GM19328 (cell line): ENCODE results near the gene SURF1.
A peak's percentile ranks its signal among the peaks of the same experiment; 100 is the strongest.

Experiments used
- ATAC-seq: cut with Tn5 transposase; IDR thresholded peaks from one replicate; pipeline ENCODE4 v1.9.1; 2021; ENCODE audit warnings: mild to moderate bottlenecking, moderate library complexity; ENCODE audit not compliant: unreplicated experiment

The SURF1 gene

DNA sequence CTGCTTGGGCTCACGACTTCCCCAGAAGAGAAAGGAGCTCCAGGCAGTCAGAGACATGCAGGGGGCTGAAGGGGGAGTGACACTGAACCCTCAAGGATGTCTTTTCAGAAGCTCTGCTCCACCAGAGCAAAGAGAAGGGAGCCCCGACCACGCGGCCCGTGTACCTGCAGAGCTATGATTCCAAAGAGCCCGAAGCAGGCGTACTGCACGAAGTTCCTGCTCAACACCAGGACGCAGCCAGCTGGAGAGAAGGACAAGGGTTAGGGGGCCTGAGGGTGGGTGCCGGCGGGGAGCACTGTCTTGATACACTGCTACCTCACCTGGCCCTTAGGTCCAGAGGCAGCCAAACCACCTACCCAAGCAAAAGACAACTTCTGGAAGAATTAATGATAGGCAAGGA, 10.1 kb upstream of the SURF1 start:
- no peak for ATAC-seq

DNA sequence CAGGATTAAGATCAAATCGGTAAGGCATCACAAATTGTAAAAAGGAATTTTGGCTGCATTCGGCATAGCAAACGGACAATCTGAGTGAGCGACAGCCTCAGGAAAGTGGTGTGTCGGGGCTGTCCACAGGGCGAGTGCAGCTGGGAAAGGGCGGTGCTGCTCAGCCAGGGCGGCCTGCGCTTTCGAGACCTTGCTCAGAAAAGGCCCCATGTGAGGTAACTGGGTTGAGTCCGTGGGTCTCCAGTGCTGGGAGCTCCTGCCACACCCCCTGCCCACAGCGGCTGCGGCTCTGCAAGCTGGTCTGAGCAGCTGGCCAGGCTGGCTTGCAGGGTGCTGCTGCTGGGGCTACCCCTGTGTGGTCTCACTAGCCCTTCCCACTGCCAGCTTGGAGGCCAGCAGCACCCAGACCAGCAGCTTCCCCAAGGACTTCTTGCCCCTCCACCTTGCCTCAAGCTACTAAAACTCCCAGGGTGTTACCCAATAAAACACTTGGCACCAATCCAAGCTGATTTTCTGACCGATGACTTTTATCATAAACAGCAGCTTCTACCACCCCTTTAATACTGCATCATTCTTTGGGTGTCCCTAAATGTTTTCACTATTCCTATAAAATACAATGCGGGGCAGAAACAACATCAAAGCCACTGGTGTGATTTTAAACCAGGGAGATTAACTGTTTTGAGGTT, 6.2 kb upstream of the SURF1 start:
- no peak for ATAC-seq

DNA sequence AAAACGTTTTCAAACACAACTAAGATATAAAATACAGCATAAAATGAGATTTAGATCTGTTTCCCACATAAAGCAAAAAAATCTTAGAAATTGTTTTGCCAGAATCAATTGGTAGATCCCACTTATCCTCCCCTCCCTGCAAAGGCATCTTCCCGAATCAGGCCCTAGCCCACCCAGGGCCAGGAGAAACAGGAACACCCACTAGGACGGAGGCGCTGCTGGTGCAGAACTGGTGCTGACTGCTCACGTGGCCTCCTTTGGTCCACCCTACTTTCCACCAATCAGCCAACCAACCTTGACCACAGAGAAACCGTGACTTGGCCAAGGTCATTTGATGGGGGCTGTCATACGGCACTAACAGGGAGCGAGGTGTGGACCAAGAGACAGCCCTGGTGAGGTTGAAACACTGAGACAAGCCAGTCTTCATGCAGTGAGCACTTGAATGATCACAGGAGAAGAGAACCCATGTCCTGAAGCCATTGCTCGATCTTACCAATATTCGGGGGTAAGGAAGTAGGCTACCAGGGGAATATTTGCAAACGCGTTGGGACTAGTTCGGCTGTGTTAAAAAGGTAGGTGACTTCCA, 5.3 kb upstream of the SURF1 start:
- no peak for ATAC-seq

DNA sequence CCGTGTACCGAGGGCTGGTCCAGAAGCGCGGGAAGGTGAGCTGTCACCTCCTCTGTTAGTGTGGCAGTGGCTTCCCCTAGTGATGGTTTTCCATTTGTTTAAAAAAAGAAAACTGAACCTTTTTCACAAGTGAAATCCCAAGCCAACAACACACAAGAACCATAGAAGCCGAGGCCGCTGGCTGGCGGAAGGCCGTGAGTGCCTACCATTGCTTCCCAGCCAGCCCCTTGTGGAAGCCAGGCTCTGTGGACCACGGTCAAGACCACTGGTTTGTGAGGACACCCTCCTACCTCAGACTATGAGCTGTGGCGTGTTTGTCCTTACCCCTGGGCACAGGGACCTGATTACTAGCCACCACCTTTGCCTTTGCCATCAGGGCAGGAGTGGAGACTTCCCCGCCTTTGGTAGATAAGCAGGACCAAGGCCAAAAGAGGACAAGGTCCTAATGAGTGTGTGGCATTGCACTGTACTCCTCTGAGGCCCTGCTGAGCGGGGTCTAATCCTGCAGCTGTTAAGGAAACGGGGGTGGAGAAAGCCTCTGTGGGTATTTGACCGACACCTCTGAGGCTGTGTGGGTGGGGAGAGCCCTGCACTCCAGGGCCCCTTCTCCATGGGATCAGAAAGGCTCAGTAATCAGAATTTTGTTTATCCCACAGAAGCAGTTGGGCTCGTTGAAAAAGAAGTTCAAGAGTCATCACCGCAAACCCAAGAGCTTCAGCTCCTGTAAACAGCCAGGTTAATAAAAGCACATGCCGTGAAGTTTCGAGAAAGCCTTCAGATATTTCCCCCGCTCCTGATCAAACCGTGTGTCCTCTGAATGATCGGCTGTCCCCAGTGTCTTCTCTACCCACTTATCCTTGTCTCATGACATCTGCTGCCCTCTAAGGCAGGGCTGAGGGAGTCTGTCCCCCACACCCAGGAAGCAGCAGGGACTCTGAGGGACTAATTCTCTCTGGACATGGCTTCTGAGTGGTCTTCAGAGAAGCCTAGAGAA, 4.4 kb upstream of the SURF1 start:
- no peak for ATAC-seq

DNA sequence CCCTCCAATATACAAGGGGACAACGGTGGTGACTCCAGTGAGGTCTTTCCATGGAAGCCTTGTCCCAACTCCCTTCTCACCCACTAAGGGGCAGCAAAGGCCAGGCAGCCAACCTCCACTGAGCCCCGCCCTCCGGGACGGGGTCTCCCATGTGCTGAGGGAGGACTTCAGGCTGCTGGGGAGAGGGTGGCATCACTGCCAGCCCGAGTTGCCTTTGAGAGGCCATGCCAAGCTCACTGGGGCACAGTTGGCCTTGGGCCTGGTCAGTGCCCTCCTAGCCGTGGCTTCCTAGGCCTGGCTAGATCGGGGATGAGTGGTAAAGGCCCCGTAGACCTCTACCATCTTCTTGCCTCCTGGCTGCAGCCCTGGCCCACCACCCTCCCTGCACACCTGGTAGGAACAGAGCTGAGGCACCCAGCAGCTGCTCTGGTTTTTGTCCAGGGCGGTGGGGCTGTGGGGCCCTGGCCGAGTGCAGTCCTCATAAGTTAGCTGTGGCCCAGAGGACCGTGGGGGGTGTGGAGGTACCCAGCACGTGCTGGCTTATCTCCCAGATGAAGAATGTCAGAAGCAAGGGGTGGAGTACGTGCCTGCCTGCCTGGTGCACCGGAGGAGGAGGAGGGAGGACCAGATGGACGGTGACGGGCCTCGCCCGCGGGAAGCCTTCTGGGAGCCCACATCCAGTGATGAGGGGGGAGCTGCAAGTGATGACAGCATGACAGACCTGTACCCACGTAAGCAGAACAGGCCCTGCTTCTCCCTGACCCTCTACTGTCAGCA, 3.3 kb upstream of the SURF1 start:
- ATAC-seq = no peak

DNA sequence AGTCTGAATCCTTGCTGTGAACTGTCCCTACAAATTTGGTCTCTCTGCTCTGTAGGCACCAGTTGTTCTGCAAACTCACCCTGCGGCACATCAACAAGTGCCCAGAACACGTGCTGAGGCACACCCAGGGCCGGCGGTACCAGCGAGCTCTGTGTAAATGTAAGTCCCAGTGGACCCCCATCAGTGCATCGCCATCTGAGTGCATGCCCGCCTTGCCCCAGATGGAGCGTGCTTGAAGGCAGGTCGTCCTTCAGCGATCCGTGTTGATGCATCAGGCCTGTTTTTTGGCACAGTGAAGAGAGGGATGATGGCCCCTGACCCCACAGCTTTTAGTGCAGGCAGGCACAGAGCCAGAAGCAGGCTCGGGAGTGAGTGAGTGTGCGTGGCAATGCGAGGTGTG, 1.4 kb upstream of the SURF1 start:
- no peak for ATAC-seq

DNA sequence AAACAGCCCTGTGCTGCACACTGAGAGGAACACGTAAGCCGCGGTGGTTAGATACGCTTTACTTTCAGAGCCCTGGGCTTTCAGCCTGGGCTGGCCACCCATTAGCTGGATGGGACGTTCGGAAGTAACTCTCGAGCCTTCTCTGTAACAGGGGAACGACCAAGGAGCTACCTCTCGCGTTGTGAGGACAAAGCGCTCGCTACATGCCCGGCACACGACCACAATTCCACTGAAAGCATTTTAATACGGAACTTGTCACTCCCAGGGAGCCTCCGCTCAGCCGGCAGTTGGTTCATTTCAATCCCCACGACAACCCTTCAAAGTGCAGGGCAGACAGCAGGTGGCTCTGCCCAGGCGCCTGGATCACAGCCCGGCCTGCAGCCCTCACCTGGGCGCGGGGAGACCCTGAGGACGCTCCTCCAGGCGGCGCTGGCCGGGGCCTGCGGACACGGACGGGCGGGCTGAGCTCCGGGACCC, 368 bp downstream of the SURF1 start:
- peak; percentile 24 for ATAC-seq

DNA sequence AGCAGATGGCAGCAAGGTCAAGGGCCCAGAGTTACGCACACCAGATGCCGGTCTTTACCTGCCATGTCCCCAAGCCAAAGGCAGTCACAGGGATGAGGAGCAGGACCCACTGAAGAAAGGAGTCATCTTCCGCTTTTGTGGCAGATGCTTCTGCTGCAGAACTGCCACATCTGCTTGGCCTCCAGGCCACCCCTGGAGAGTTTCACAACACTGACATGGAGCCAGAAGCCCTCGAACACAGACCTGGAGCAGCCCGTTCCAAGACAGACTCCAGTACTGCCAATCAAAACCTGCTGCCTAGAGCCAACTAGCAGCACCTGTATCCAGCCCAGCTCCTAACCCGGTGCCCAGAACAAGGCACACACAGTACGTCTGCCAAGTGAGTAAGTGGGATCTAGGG, 1.5 kb downstream of the SURF1 start:
- no peak for ATAC-seq

DNA sequence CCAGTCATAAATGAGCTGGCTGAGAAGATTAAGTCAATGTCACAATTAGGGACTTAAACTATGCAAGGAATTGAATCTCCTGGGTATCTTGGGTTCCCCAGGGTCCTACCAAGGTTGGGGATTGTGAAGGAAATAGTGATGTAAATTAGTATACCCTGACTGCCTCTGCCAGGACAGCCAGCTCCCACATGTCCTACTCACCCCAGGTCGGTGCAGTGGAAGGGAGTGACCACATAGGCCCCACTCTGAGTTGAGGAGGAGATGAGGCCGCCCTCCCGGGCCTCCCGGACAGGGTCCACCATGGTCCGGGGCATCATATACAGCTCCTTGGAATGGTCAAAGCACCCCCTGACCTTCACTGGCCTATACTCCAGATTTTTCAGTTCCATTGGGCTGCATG, 2.7 kb downstream of the SURF1 start:
- ATAC-seq = no peak

DNA sequence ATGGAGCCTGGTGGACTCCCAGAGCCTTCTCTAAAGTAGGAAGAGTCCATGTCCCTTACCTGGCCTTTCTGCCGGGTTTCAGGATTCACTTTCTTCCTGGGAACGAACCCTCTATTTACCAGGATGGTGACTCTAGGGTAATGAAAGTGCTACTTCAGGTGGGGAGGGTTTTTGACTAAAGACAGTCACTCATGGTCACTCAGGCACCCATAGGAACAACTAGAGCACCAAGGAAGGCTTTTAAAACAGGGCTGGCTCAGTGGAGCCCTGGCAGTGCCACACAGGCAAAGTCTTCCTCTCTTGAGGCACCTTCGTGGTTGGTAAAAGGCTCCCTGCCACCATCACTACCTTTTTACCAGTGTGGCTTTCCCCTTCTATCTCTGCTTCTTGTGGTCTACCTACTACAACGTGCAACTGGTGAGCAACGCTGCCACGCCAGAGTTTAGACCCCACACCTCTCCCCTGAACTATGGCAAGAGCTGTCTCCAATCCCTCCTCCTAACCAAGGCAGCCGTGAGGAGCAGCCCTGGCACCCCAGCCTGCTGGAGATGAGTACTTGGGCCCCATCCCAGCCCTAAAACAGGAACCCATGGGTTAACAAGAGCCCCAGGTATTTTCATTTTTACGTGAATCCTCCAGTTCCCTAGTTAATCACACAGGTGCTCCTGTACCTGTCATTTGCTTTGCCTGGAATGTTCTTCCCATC, 3.5 kb downstream of the SURF1 start:
- ATAC-seq = no peak

DNA sequence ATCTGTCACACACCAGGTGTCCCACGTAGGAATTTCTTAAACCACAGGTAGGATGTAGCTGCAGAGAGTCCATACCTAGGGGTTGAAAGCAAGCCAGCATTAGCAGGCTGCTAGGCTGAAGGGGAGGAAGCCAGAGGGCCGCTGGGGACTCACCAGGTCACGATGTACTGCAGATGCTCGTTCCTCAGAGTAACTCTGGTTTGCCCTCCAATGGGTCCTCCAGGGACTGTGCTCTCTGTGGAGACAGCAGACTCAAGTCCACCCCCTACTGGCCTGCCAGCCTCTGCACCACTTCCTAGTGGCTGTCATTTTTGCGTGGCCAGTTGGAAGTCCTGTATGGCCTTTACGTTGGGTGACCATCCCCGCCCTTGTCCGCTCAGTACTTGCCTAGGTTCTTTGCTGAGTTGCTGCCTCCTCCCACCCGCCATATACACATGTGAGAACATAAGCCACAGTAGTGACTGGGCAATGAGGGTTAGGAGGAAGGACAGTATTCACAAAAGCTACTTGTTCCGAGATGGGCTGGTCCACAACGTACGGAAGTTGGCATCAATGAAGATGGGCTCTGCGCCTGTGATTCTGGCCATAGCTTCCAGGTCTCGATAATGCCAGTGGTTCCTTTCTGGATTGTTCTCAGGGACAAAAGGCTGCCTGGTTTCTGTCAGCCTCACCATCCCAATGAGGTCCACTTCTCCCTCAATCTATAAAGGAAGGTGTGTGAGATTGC, 4.2 kb downstream of the SURF1 start:
- no peak for ATAC-seq

DNA sequence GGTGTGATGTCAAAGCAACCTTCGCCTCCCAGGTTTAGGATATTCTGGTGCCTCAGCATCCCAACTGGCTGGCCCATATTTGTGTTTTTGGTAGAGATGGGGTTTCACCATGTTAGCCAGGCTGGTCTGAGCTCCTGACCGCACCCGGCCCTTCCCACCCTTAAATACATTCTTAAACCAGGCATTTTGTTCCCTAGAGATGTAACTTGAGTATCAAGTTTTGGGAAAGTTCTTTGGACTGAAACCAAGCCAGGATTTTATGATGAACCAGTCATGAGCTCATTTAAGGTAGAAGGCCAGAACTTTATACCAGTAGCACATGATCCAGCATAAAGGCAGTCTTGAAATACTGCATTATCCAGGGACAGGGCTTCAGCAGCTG, 4.8 kb downstream of the SURF1 start:
- no peak for ATAC-seq

DNA sequence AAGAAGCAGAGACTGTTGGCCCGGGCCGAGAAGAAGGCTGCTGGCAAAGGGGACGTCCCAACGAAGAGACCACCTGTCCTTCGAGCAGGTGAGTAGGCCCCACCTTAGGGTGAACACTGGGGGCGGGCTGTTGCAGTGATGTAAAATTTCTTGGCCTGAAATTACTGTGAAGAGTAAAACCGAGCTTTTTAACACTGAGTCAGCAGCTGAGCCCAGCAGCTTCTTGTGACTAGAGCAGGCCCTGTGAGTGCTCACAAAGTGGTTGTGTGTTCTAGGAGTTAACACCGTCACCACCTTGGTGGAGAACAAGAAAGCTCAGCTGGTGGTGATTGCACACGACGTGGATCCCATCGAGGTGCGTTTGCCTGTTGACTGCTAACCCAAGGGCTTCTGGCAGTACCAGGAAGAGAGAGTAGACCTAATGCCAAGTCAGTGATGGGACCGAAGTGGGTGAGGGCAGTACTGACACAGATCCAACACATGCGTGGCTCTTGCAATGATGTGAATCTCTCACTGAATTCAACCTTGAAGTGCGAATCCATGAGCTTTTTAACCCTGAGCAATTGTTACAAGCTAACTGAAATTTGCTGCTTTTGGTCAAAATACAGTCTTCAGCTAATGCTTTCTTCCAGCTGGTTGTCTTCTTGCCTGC, 6.2 kb downstream of the SURF1 start:
- no peak for ATAC-seq

DNA sequence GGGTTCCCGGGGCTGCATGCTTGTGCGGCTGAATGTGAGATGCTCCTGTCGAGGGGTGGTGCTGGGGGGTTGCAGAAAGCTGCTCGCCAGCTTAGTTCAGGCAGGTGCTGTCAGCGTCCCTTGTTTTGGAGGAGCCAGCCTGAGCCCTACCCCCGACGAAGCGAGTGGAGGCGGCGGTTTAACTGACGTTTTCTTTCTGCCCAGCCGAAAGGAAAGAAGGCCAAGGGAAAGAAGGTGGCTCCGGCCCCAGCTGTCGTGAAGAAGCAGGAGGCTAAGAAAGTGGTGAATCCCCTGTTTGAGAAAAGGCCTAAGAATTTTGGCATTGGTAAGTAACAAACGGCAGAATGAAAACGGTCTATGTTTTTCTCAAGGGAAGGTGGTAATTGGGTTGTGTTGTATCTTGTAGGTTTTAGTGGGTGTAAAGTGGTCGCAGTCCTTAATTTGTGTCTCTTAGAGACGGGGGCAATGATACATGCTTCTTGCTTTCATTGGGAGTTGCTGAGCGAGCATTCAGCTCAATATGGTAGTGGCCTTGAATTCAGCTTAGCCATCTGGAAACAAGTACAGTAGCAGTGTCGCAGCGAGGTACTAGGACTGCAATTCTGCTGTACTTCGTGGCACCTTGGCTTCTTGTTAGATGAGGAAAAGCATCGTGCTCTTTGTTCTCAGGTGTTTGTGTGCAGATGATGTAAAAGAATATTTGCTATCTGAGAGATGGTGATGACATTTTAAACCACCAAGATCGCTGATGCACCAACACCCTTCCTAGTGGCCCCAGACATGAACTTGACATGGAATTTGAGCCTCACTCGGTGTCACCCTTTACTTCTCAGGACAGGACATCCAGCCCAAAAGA, 7.3 kb downstream of the SURF1 start:
- no peak for ATAC-seq

DNA sequence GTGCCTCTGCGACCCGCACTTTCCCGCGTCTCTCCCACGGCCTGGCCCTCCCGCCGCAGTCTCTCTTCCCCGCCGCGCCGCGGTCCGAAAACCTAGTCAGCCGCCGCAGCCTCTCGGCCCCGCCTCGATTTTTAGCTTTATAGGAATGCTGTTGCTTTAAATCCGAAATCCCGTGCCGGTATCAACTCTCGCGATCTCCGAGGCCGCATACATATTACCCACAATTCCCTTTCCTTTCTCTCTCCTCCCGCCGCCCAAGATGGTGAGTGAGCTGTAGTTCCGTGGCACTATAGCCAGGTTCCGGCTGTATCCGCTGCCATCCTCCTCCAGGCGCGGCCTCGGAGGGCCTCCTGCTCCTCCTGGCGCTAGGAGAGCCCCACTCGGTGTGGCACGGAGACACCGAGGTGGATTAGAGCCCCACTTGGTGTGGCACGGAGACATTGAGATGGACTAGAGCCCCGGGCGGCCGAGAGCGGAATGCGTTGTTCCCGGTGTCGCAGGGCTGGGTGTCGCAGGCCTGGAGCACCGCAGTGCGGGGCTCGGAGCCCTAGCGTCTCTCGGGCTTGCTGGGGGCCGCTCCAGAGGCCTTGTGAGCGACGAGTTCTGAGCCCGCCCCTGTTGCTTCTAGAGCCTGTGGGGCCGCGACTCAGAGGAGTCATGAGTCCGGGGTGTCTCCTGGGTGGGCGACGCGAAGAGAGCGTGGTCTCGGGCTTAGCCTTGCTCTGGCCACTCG, 8.1 kb downstream of the SURF1 start, which contains the start of the genes MED22 and RPL7A:
Gene MED22 (minus strand): TSS at position 147 of the 733 bp plus-strand sequence. CDS start 1,469 bp downstream, outside the sequence.
Gene RPL7A (plus strand): TSS at position 234 of the 733 bp plus-strand sequence. CDS start 26 bp downstream, at position 260.
- ATAC-seq = no peak

DNA sequence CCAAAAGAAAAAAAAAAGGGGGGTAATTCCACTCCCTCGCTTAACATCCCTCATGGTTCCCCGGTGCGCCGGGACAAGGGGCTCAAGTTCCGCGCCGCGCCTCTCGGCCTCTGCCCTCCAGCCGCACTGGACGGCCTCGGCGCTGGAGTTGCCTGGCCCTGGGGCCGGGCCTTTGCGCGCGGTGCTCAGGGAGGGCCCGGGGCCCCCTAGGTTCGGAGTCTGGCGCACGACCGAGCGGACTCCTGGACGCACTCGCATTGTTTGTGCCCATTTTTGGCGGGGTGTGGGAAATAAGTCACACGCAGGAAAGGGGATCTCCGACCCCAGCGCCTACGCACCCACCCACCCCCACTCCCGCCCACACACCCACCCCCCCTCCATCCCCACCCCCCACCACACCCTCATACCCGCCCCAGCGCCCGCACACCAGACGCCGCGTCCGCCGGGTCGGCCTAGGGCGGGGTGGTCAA, 8.7 kb downstream of the SURF1 start:
- no peak for ATAC-seq
